Kidney (tissue), 14 donors: ENCODE results near the gene LIN7B. TPM values are rescaled to one million over a fixed set of nuclear protein-coding genes. Genes with fewer than 3 reads are reported as not detected.
A peak's percentile ranks its signal among the peaks of the same experiment; 100 is the strongest.

Source experiments
- DNase-seq, 5 donors: peaks; one replicate each; pipeline ENCODE4 v3.0.0-alpha.2; 2013 to 2020
- FAIRE-seq: peaks from 2 replicates; lab custom pipeline; 2012; peaks lifted over from hg19 to GRCh38; lab: Jason Lieb, UNC
- H3K27ac ChIP-seq, 2 donors: one replicate each; pipeline ENCODE4 v1.7.0; 2013; ENCODE audit warnings: low read depth in 2 of 2, low read length in 2 of 2, inconsistent platforms in 1 of 2
- H3K27me3 ChIP-seq: one replicate; pipeline ENCODE4 v1.7.1; 2013; ENCODE audit warnings: low read length, inconsistent platforms; ENCODE audit not compliant: control insufficient read depth, insufficient read depth
- H3K36me3 ChIP-seq, 3 donors: one replicate each; pipeline versions ENCODE4 v1.7.0 to v1.7.1; 2013; ENCODE audit warnings: low read length in 3 of 3, control low read depth in 1 of 3, inconsistent platforms in 1 of 3; ENCODE audit not compliant: insufficient read depth in 3 of 3, control insufficient read depth in 2 of 3
- H3K4me1 ChIP-seq, 3 donors: one replicate each; pipeline versions ENCODE4 v1.7.0 to v1.7.1; 2013; ENCODE audit warnings: low read length in 3 of 3, inconsistent platforms in 1 of 3, low read depth in 1 of 3; ENCODE audit not compliant: control insufficient read depth in 2 of 3, insufficient read depth in 2 of 3
- H3K4me3 ChIP-seq, 3 donors: one replicate each; pipeline versions ENCODE4 v1.7.0 to v1.8.1; 2013; ENCODE audit warnings: low read length in 3 of 3, control low read depth in 1 of 3, inconsistent platforms in 1 of 3
- H3K9ac ChIP-seq, 3 donors: one replicate each; pipeline versions ENCODE4 v1.7.0 to v1.7.1; 2013; ENCODE audit warnings: low read length in 3 of 3, control low read depth in 1 of 3, inconsistent platforms in 1 of 3
- H3K9me3 ChIP-seq, 3 donors: one replicate each; pipeline versions ENCODE4 v1.7.0 to v1.7.1; 2013; ENCODE audit warnings: low read length in 3 of 3, control low read depth in 1 of 3, inconsistent platforms in 1 of 3; ENCODE audit not compliant: control insufficient read depth in 2 of 3, insufficient read depth in 1 of 3
- CTCF ChIP-seq: IDR thresholded peaks from 3 replicates; pipeline ENCODE4 v1.5.1; 2012; ENCODE audit warnings: mild to moderate bottlenecking, moderate library complexity, borderline replicate concordance; ENCODE audit not compliant: insufficient read depth; ENCODE audit errors: extremely low read depth
- intact Hi-C: fragments of 100-400 bp; cut with DNase I; formaldehyde crosslinking; loops from one replicate; pipeline ENCODE4 v1.11.1; 2022
- polyA plus RNA-seq: library from polyadenylated mRNA; stranded (reverse); fragments of 350-450 nt; fragmentation: Illumina TruSeq; extraction: RNeasy Lipid Tissue Mini Kit (QIAGEN cat#74804); gene quantifications from one replicate; pipeline ENCODE4 v1.2.3, GENCODE V29; 2014; ENCODE audit warnings: low read depth, low replicate concordance; ENCODE audit not compliant: insufficient read depth
- total RNA-seq: library from RNA; stranded (reverse); fragmentation: NEBNext Ultra II Directional; extraction: Animal tissue kit (Norgen Biotek cat#: 25700); gene quantifications from one replicate; pipeline ENCODE4 v1.2.1, GENCODE V29; 2021
- donor health status: control.
- donor health status: control.
- donor health status: control.
- donor health status: control.
- donor health status: control.
- donor health status: DM: yes; HTN: yes; CAD: no.
- donor health status: Normal renal cell carcinoma (clear cell type).

The LIN7B gene
- total and polyA plus RNA-seq, 2 donors from 2014 or later = 4.7 to 9.7 TPM

GRCh38 chr19:49140951-49141350 is 26.8 kb downstream of the LIN7B start:
- DNase-seq (no peak), FAIRE-seq (no peak)
- Histone ChIP-seq H3K4me3 (no peak overlapping the region), H3K27ac (no peak overlapping the region), H3K9me3 (no peaks in the 10 kb centered on the region), H3K36me3 (no peaks in the 10 kb centered on the region), H3K9ac (no peak overlapping the region), H3K4me1 (peaks cover 0 to 5% (median 0%) of the 10 kb centered on the region in 3 donors), H3K27me3 (no peaks in the 10 kb centered on the region)
- no peak for TF ChIP-seq CTCF
- intact Hi-C loops = no loop called here

GRCh38 chr19:49141352-49141751 is 27.2 kb downstream of the LIN7B start:
- Histone ChIP-seq H3K4me1 (peaks cover 0 to 8% (median 0%) of the 10 kb centered on the region in 3 donors), H3K27me3 (no peaks in the 10 kb centered on the region), H3K9ac (no peak overlapping the region), H3K27ac (no peak overlapping the region), H3K4me3 (no peak overlapping the region), H3K9me3 (no peaks in the 10 kb centered on the region), H3K36me3 (no peaks in the 10 kb centered on the region)
- TF ChIP-seq CTCF = no peak
- DNase-seq (no peak), FAIRE-seq (no peak)
- intact Hi-C loops = no loop called here

GRCh38 chr19:49142866-49143335 is 28.7 kb downstream of the LIN7B start:
- no peaks in the 10 kb centered on the region for H3K36me3 ChIP-seq
- no peak overlapping the region for H3K27ac ChIP-seq
- no peak for TF ChIP-seq CTCF
- H3K4me3 ChIP-seq = peak overlapping the region; percentile 71 to 81 (median 73)
- H3K9ac ChIP-seq = peak overlapping the region in 2 of 3 donors; percentile 65 to 79
- no peaks in the 10 kb centered on the region for H3K27me3 ChIP-seq
- FAIRE-seq = peak; percentile 45
- H3K9me3 ChIP-seq = no peaks in the 10 kb centered on the region
- DNase-seq = peak; percentile 94 to 97 (median 96)
- intact Hi-C loops = no loop called here
- H3K4me1 ChIP-seq = peaks cover 0 to 8% (median 0%) of the 10 kb centered on the region in 3 donors
